Hepatocyte (in vitro differentiated cells): ENCODE data around the gene TTC33. TPM values are rescaled to one million over a fixed set of nuclear protein-coding genes. Genes with fewer than 3 reads are reported as not detected.
A peak's percentile ranks its signal among the peaks of the same experiment; 100 is the strongest.

Experiments used
- DNase-seq: peaks from one replicate; pipeline ENCODE4 v3.0.0-alpha.2; 2016; ENCODE audit warnings: low spot score
- H2AFZ ChIP-seq: fragments of 200-600 bp; sonication (generic); 2 replicates; pipeline ENCODE4 v1.6.0; 2016; ENCODE audit warnings: antibody characterized with exemption, mild to moderate bottlenecking
- H3K27ac ChIP-seq: fragments of 200-600 bp; sonication (generic); 2 replicates; pipeline ENCODE4 v1.5.1; 2016; ENCODE audit warnings: mild to moderate bottlenecking
- H3K27me3 ChIP-seq: fragments of 200-600 bp; sonication (generic); 2 replicates; pipeline ENCODE4 v1.6.1; 2016
- H3K36me3 ChIP-seq: fragments of 200-600 bp; sonication (generic); replicated peaks from 2 replicates; pipeline ENCODE4 v1.5.1; 2016; ENCODE audit warnings: low read depth; ENCODE audit not compliant: insufficient read depth
- H3K4me1 ChIP-seq: fragments of 200-600 bp; sonication (generic); 2 replicates; pipeline ENCODE4 v1.5.1; 2016; ENCODE audit warnings: mild to moderate bottlenecking, moderate library complexity; ENCODE audit not compliant: insufficient read depth
- H3K4me2 ChIP-seq: fragments of 200-600 bp; sonication (generic); 2 replicates; pipeline ENCODE4 v1.6.0; 2016
- H3K4me3 ChIP-seq: fragments of 200-600 bp; sonication (generic); 2 replicates; pipeline ENCODE4 v1.5.1; 2016; ENCODE audit warnings: mild to moderate bottlenecking
- H3K79me2 ChIP-seq: fragments of 200-600 bp; sonication (generic); 2 replicates; pipeline ENCODE4 v1.6.0; 2017; ENCODE audit warnings: mild to moderate bottlenecking
- H3K9me2 ChIP-seq: fragments of 200-600 bp; sonication (generic); replicated peaks from 2 replicates; pipeline ENCODE4 v1.6.0; 2017; ENCODE audit warnings: mild to moderate bottlenecking; ENCODE audit not compliant: insufficient read depth
- H3K9me3 ChIP-seq: fragments of 200-600 bp; sonication (generic); 2 replicates; pipeline ENCODE4 v1.5.1; 2016; ENCODE audit warnings: low read depth, mild to moderate bottlenecking
- H4K20me1 ChIP-seq: fragments of 200-600 bp; sonication (generic); 2 replicates; pipeline ENCODE4 v1.6.0; 2016; ENCODE audit warnings: mild to moderate bottlenecking; ENCODE audit not compliant: insufficient read depth, poor library complexity, severe bottlenecking
- EZH2 ChIP-seq: fragments of 200-600 bp; sonication (generic); IDR thresholded peaks from 2 replicates; pipeline ENCODE4 v1.6.1; 2016; ENCODE audit warnings: antibody characterized with exemption, mild to moderate bottlenecking, borderline replicate concordance
- EZH2phosphoT487 ChIP-seq: fragments of 200-600 bp; sonication (generic); IDR thresholded peaks from one replicate; pipeline ENCODE4 v1.6.1; 2018; ENCODE audit warnings: antibody characterized with exemption, mild to moderate bottlenecking, low read depth, moderate library complexity; ENCODE audit not compliant: unreplicated experiment, severe bottlenecking
- WGBS: methylation state at CpG from one replicate; pipeline ENCODE4 v1.1.6; 2016; ENCODE audit warnings: low lambda C conversion rate; ENCODE audit errors: missing lambda C conversion rate; 5-methylcytosine and 5-hydroxymethylcytosine counted together
- polyA plus RNA-seq: library from polyadenylated mRNA; unstranded; fragments of >200 nt; fragmentation: Nextera tagmentation; extraction: Ambion mirVana; gene quantifications from 2 replicates; pipeline ENCODE4 v1.2.1, GENCODE V29; 2016
- total RNA-seq: library from RNA; depleted of rRNA; stranded (reverse); fragments of >200 nt; gene quantifications from 2 replicates; pipeline ENCODE4 v1.2.3, GENCODE V29; 2014
- TF ChIP-seq, protein P1 (sequence below): fragments of 200-600 bp; sonication (generic); IDR thresholded peaks from 2 replicates; pipeline ENCODE4 v1.5.1; 2016; ENCODE audit warnings: antibody characterized with exemption, mild to moderate bottlenecking; ENCODE audit not compliant: poor library complexity

Gene TTC33
- total and polyA plus RNA-seq, 2 experiments from 2014 or later, result 5.6 to 19.3 TPM

DNA sequence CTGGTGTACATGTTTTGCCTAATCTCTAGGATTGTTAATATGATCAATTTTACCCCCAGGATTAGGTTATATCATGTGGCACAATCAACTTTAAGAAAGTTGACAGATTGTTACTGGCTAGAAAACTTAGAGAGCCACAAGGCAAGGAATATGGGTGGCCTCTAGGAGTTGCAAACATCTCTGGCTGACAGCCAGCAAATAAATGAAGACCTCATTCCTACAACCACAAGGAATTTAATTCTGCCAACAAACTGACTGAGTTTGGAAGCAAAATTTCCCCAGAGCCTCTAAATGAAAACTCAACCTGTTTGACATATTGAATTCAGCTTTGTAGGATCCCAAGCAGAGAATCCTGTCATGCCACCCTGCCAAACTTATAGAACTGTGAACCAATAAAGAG is 272.4 kb downstream of the TTC33 start:
- Histone ChIP-seq H3K79me2 (no peaks in the 10 kb centered on the region), H3K36me3 (no peaks in the 10 kb centered on the region), H3K4me3 (no peak overlapping the region), H3K9me3 (no peaks in the 10 kb centered on the region), H3K9me2 (no peaks in the 10 kb centered on the region), H2AFZ (no peak overlapping the region), H3K4me2 (no peak overlapping the region), H3K27ac (no peak overlapping the region), H3K27me3 (no peaks in the 10 kb centered on the region), H3K4me1 (no peaks in the 10 kb centered on the region), H4K20me1 (no peaks in the 10 kb centered on the region)
- DNase-seq, result no peak
- TF ChIP-seq, protein P1, sequence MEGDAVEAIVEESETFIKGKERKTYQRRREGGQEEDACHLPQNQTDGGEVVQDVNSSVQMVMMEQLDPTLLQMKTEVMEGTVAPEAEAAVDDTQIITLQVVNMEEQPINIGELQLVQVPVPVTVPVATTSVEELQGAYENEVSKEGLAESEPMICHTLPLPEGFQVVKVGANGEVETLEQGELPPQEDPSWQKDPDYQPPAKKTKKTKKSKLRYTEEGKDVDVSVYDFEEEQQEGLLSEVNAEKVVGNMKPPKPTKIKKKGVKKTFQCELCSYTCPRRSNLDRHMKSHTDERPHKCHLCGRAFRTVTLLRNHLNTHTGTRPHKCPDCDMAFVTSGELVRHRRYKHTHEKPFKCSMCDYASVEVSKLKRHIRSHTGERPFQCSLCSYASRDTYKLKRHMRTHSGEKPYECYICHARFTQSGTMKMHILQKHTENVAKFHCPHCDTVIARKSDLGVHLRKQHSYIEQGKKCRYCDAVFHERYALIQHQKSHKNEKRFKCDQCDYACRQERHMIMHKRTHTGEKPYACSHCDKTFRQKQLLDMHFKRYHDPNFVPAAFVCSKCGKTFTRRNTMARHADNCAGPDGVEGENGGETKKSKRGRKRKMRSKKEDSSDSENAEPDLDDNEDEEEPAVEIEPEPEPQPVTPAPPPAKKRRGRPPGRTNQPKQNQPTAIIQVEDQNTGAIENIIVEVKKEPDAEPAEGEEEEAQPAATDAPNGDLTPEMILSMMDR, result no peak
- no peak for TF ChIP-seq EZH2
- TF ChIP-seq EZH2phosphoT487, result no peak

DNA sequence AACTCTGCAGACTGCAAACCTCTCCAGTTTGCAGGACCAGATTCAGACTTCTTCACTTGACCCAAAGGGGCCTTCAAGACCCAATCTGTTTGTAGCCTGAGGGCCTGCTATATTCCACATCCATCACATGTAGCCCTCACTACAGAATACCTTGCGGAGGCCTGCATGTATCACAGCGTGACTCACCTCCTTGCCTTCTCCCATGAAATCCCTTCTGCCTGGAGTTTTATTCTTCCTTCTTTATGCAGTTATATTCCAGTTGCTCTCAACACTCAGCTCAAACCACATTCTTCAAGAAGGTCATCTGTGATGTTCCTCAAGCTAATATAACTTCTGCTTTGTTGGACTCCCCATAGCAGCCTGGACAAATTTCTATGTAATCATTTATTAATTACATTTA is 274.5 kb downstream of the TTC33 start:
- 88% methylated on average over 2 of the region's 2 CpGs for WGBS
- no peaks in the 10 kb centered on the region for H3K27me3 ChIP-seq
- H3K4me2 ChIP-seq, result no peak overlapping the region
- H3K9me3 ChIP-seq, result no peaks in the 10 kb centered on the region
- H3K4me1 ChIP-seq, result no peaks in the 10 kb centered on the region
- H3K36me3 ChIP-seq, result no peaks in the 10 kb centered on the region
- no peak overlapping the region for H3K4me3 ChIP-seq
- H3K79me2 ChIP-seq, result no peaks in the 10 kb centered on the region
- no peak overlapping the region for H2AFZ ChIP-seq
- H3K9me2 ChIP-seq, result no peaks in the 10 kb centered on the region
- no peak overlapping the region for H3K27ac ChIP-seq
- no peaks in the 10 kb centered on the region for H4K20me1 ChIP-seq
- peak; percentile 10 for DNase-seq
- TF ChIP-seq EZH2phosphoT487 (no peak), EZH2 (no peak)
- TF ChIP-seq, protein P1, result no peak

DNA sequence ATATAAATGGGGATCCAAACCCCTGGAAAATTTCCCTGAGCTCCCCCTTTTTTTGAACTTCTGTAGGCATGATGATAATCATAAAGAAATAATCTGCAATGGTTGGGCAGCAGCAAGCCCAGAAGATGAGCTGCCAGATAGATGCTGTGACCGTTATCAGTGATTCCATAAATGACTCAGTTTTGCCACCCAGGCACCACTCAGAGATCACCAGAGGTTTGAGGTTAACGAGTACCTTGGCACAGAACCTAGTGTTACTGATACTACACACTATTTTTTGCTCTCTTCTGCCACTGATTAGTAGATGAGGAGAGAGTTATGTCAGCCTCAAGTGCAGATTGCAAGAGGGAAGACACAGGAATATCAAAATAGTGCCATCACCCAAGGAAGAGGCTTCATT is 275.4 kb downstream of the TTC33 start:
- WGBS, result 85% methylated on average over 2 of the region's 2 CpGs
- Histone ChIP-seq H3K4me2 (no peak overlapping the region), H4K20me1 (no peaks in the 10 kb centered on the region), H3K36me3 (no peaks in the 10 kb centered on the region), H3K4me1 (no peaks in the 10 kb centered on the region), H2AFZ (no peak overlapping the region), H3K27ac (no peak overlapping the region), H3K9me3 (no peaks in the 10 kb centered on the region), H3K27me3 (no peaks in the 10 kb centered on the region), H3K4me3 (no peak overlapping the region), H3K79me2 (no peaks in the 10 kb centered on the region), H3K9me2 (no peaks in the 10 kb centered on the region)
- no peak for DNase-seq
- TF ChIP-seq EZH2 (no peak), EZH2phosphoT487 (no peak)
- TF ChIP-seq, protein P1, result no peak

DNA sequence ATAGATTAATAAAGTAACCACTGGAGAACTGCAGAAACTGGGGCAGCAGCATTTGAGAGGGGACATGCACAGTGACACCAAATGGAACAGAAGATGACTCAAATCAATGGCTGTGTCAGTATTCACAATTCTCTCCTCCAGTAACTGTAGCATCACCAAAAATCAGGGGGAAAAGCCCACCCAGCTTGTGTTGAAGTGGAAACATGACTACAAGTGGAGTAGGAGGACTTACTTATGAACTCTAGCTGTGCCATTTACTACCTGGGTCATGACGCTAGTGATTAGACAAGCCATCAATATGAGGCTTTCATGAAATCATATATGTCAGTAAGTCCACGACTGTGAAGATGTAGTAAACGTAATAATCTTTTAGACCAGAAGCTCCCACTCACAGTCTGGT is 275.8 kb downstream of the TTC33 start:
- TF ChIP-seq EZH2, result no peak
- TF ChIP-seq, protein P1, result no peak
- TF ChIP-seq EZH2phosphoT487, result no peak
- no peak for DNase-seq
- H3K4me2 ChIP-seq, result no peak overlapping the region
- H3K4me1 ChIP-seq, result no peaks in the 10 kb centered on the region
- no peaks in the 10 kb centered on the region for H3K9me2 ChIP-seq
- no peak overlapping the region for H2AFZ ChIP-seq
- H4K20me1 ChIP-seq, result no peaks in the 10 kb centered on the region
- H3K36me3 ChIP-seq, result no peaks in the 10 kb centered on the region
- H3K79me2 ChIP-seq, result no peaks in the 10 kb centered on the region
- H3K27me3 ChIP-seq, result no peaks in the 10 kb centered on the region
- no peak overlapping the region for H3K27ac ChIP-seq
- H3K9me3 ChIP-seq, result no peaks in the 10 kb centered on the region
- WGBS, result 44% methylated on average over 3 of the region's 3 CpGs
- H3K4me3 ChIP-seq, result no peak overlapping the region
